ENCODE measurements around the gene ITGAV. TPM values are rescaled to one million over a fixed set of nuclear protein-coding genes. Genes with fewer than 3 reads are reported as not detected.

ITGAV gene
- total and polyA plus RNA-seq, 2 donors (not counting 1 experiment from before 2014, with no cell fraction given): 121 to 205 TPM

DNA sequence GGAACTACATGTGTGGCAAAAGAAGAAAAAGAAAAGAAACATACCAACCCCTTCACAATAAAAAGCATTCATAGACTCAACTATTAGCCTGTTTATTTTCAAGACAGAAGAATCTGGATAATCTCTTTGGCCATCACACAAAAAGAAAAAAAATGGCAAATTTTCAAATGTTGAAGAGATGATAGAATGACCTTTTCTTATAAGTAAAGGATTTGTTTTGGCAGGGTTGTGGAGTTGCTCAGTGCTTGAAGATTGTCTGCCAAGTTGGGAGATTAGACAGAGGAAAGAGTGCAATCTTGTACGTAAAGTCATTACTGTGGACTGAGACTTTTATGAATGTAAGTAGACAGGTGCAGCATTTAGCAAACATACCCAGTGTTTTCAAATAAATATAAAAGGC is 85.5 kb downstream of the ITGAV start:
- DNase-seq (ENCODE audit: low read depth in 2 of 2): peak in 1 of 2 donors; percentile 68
- Histone ChIP-seq H3K9ac (ENCODE audit: insufficient read depth, low read length) (no peak overlapping the region), H2AFZ (ENCODE audit: low read length) (no peak overlapping the region), H3K27me3 (ENCODE audit: control insufficient read depth, insufficient read depth, low read length) (no peaks in the 10 kb centered on the region), H3K79me2 (ENCODE audit: control insufficient read depth, insufficient read depth, low read length) (no peaks in the 10 kb centered on the region), H3K9me3 (ENCODE audit: control insufficient read depth, insufficient read depth, low read depth, low read length) (no peaks in the 10 kb centered on the region), H3K4me3 (replicated peaks in 1 of 4; ENCODE audit: control extremely low read depth in 1 of 4, insufficient read depth in 1 of 4, low read depth in 3 of 4, low read length in 4 of 4) (no peak overlapping the region), H3K27ac (ENCODE audit: insufficient read depth, low read length) (no peak overlapping the region), H3K36me3 (ENCODE audit: control insufficient read depth, insufficient read depth, low read length) (no peaks in the 10 kb centered on the region), H4K20me1 (ENCODE audit: control insufficient read depth, extremely low read depth, insufficient read depth, low read length) (no peaks in the 10 kb centered on the region), H3K4me2 (ENCODE audit: extremely low read depth, insufficient read depth, low read length) (no peak overlapping the region), H3K4me1 (ENCODE audit: control insufficient read depth, extremely low read depth, insufficient read depth, low read length) (no peaks in the 10 kb centered on the region)
- no peak for TF ChIP-seq EZH2 (IDR thresholded peaks at IDR 0.05; ENCODE audit: low read length, missing control alignments)
- TF ChIP-seq, protein P1, sequence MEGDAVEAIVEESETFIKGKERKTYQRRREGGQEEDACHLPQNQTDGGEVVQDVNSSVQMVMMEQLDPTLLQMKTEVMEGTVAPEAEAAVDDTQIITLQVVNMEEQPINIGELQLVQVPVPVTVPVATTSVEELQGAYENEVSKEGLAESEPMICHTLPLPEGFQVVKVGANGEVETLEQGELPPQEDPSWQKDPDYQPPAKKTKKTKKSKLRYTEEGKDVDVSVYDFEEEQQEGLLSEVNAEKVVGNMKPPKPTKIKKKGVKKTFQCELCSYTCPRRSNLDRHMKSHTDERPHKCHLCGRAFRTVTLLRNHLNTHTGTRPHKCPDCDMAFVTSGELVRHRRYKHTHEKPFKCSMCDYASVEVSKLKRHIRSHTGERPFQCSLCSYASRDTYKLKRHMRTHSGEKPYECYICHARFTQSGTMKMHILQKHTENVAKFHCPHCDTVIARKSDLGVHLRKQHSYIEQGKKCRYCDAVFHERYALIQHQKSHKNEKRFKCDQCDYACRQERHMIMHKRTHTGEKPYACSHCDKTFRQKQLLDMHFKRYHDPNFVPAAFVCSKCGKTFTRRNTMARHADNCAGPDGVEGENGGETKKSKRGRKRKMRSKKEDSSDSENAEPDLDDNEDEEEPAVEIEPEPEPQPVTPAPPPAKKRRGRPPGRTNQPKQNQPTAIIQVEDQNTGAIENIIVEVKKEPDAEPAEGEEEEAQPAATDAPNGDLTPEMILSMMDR (conservative IDR thresholded peaks at IDR 0.05 in 1 of 2, IDR thresholded peaks at IDR 0.05 in 1 of 2; ENCODE audit: low read depth in 1 of 2, low read length in 2 of 2): no peak

DNA sequence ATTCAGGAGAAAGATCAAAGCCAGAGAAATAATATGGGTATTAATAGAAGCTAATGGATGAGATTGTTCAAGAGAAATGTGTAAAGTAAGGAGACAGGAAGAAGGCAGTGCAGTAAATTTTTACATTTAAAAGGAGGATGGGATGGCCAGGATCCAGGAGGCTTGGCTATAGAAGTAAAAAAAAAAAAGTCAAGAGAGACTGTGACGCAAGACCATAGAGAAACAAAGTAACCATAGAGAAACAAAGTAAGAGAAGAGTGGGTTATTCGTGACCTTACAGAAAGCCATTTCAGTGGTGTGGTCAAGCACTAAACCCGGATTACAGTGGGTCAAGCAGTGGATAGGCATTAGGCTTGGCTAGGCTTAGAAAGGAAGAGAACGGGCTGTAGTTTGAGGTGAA is 93.5 kb downstream of the ITGAV start:
- DNase-seq (ENCODE audit: low read depth in 2 of 2): peak; percentile 1 to 55

DNA sequence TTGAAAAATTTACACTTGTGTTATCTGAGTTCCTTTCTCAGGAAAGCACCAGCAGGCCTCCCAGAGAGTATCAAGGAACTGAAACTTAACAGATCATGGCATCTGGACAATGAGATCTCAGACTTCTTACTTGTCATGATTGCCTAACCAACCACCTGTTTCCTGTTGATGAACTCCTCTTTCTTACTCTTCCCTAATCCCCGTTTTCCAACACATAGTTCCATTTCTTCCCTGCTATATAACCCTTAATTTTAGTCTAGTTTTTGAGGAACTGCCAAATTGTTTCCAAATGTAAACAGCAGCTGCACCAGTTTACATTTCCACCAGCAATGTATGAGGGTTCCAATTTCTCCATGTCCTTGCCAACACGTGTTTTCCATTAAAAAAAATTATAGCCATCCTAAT is 98.0 kb downstream of the ITGAV start:
- Histone ChIP-seq H3K4me3 (replicated peaks in 1 of 4; ENCODE audit: control extremely low read depth in 1 of 4, insufficient read depth in 1 of 4, low read depth in 3 of 4, low read length in 4 of 4) (no peak overlapping the region), H3K27ac (ENCODE audit: insufficient read depth, low read length) (no peak overlapping the region), H3K9me3 (ENCODE audit: control insufficient read depth, insufficient read depth, low read depth, low read length) (no peaks in the 10 kb centered on the region), H4K20me1 (ENCODE audit: control insufficient read depth, extremely low read depth, insufficient read depth, low read length) (no peaks in the 10 kb centered on the region), H2AFZ (ENCODE audit: low read length) (no peak overlapping the region), H3K4me2 (ENCODE audit: extremely low read depth, insufficient read depth, low read length) (no peak overlapping the region), H3K4me1 (ENCODE audit: control insufficient read depth, extremely low read depth, insufficient read depth, low read length) (no peaks in the 10 kb centered on the region), H3K27me3 (ENCODE audit: control insufficient read depth, insufficient read depth, low read length) (no peaks in the 10 kb centered on the region), H3K36me3 (ENCODE audit: control insufficient read depth, insufficient read depth, low read length) (no peaks in the 10 kb centered on the region), H3K9ac (ENCODE audit: insufficient read depth, low read length) (no peak overlapping the region), H3K79me2 (ENCODE audit: control insufficient read depth, insufficient read depth, low read length) (no peaks in the 10 kb centered on the region)
- TF ChIP-seq, protein P1 (conservative IDR thresholded peaks at IDR 0.05 in 1 of 2, IDR thresholded peaks at IDR 0.05 in 1 of 2; ENCODE audit: low read depth in 1 of 2, low read length in 2 of 2): no peak
- no peak for TF ChIP-seq EZH2 (IDR thresholded peaks at IDR 0.05; ENCODE audit: low read length, missing control alignments)
- DNase-seq (ENCODE audit: low read depth in 2 of 2): peak; percentile 7 to 90

More for the DNA sequence above, 93.5 kb downstream of the ITGAV start:
- Histone ChIP-seq H2AFZ (ENCODE audit: low read length) (no peak overlapping the region), H3K4me2 (ENCODE audit: extremely low read depth, insufficient read depth, low read length) (no peak overlapping the region), H3K9ac (ENCODE audit: insufficient read depth, low read length) (no peak overlapping the region), H4K20me1 (ENCODE audit: control insufficient read depth, extremely low read depth, insufficient read depth, low read length) (no peaks in the 10 kb centered on the region), H3K27ac (ENCODE audit: insufficient read depth, low read length) (no peak overlapping the region), H3K27me3 (ENCODE audit: control insufficient read depth, insufficient read depth, low read length) (no peaks in the 10 kb centered on the region), H3K36me3 (ENCODE audit: control insufficient read depth, insufficient read depth, low read length) (no peaks in the 10 kb centered on the region), H3K4me3 (replicated peaks in 1 of 4; ENCODE audit: control extremely low read depth in 1 of 4, insufficient read depth in 1 of 4, low read depth in 3 of 4, low read length in 4 of 4) (no peak overlapping the region), H3K9me3 (ENCODE audit: control insufficient read depth, insufficient read depth, low read depth, low read length) (no peaks in the 10 kb centered on the region), H3K79me2 (ENCODE audit: control insufficient read depth, insufficient read depth, low read length) (no peaks in the 10 kb centered on the region), H3K4me1 (ENCODE audit: control insufficient read depth, extremely low read depth, insufficient read depth, low read length) (no peaks in the 10 kb centered on the region)
- TF ChIP-seq, protein P1 (conservative IDR thresholded peaks at IDR 0.05 in 1 of 2, IDR thresholded peaks at IDR 0.05 in 1 of 2; ENCODE audit: low read depth in 1 of 2, low read length in 2 of 2): no peak
- TF ChIP-seq EZH2 (IDR thresholded peaks at IDR 0.05; ENCODE audit: low read length, missing control alignments): no peak
